HG03196 (cell line): ENCODE data around the gene LRRC3B.
"Not testable (repeated sequence)": the region's sequence is repeated elsewhere in the genome, so short reads cannot be mapped to it uniquely, and the experiment has no call there.

Experiments
- ATAC-seq: cut with Tn5 transposase; IDR thresholded peaks from one replicate; pipeline ENCODE4 v1.9.1; 2021; ENCODE audit not compliant: unreplicated experiment

LRRC3B gene

GRCh38 chr3:26622621-26623418 is at the start of gene LRRC3B:
Gene LRRC3B (plus strand): TSS chr3:26622772. CDS start chr3:26709673, 86,901 bp downstream.
- no peak for ATAC-seq

- ATAC-seq: no peak
Measured at GRCh38 chr3:26574766-26575165, 47.8 kb upstream of the LRRC3B start.

- no peak for ATAC-seq
Measured at GRCh38 chr3:26579116-26579515, 43.5 kb upstream of the LRRC3B start.

- ATAC-seq: no peak
Measured at GRCh38 chr3:26587571-26587970, 35.0 kb upstream of the LRRC3B start.

GRCh38 chr3:26588931-26589330 is 33.6 kb upstream of the LRRC3B start:
- no peak for ATAC-seq

- no peak for ATAC-seq
Measured at GRCh38 chr3:26589678-26590077, 32.9 kb upstream of the LRRC3B start.

- ATAC-seq: no peak
Measured at GRCh38 chr3:26590919-26591484, 31.6 kb upstream of the LRRC3B start.

GRCh38 chr3:26591926-26592325 is 30.6 kb upstream of the LRRC3B start:
- ATAC-seq: no peak

GRCh38 chr3:26592451-26592850 is 30.1 kb upstream of the LRRC3B start:
- no peak for ATAC-seq

- ATAC-seq: no peak
Measured at GRCh38 chr3:26596335-26596734, 26.2 kb upstream of the LRRC3B start.

- ATAC-seq: not testable (repeated sequence)
Measured at GRCh38 chr3:26603311-26603710, 19.3 kb upstream of the LRRC3B start.

- ATAC-seq: not testable (repeated sequence)
Measured at GRCh38 chr3:26603771-26604170, 18.8 kb upstream of the LRRC3B start.

- ATAC-seq: no peak
Measured at GRCh38 chr3:26614006-26614685, 8.4 kb upstream of the LRRC3B start.

GRCh38 chr3:26621176-26621575 is 1.4 kb upstream of the LRRC3B start:
- ATAC-seq: no peak

- no peak for ATAC-seq
Measured at GRCh38 chr3:26621906-26622620, 509 bp upstream of the LRRC3B start.

GRCh38 chr3:26623419-26624208 is 1.0 kb downstream of the LRRC3B start:
- no peak for ATAC-seq

GRCh38 chr3:26624209-26624765 is 1.7 kb downstream of the LRRC3B start:
- ATAC-seq: no peak

- ATAC-seq: no peak
Measured at GRCh38 chr3:26625187-26625586, 2.6 kb downstream of the LRRC3B start.

GRCh38 chr3:26627080-26627479 is 4.5 kb downstream of the LRRC3B start:
- no peak for ATAC-seq

GRCh38 chr3:26628915-26629314 is 6.3 kb downstream of the LRRC3B start:
- no peak for ATAC-seq
